K562 (cell line): Measurements from ENCODE around the gene FAM193A. TPM values are rescaled to one million over a fixed set of nuclear protein-coding genes. Genes with fewer than 3 reads are reported as not detected.

ENCODE experiments used
- ATAC-seq: fragments of 200-7000 bp; cut with Tn5 transposase; 3 replicates; pipeline ENCODE4 v1.9.1; 2020; ENCODE audit warnings: moderate library complexity
- BruUV-seq: library from RNA; stranded (reverse); fragments of 400-500 nt; replicated peaks from 2 replicates; lab custom pipeline; 2021; lab: Mats Ljungman, UMichigan
- CTCF ChIA-PET: fragments of 300-600 bp; formaldehyde crosslinking; extraction: SDS; loops from one replicate; lab custom pipeline; 2021; ENCODE audit warnings: low intra/inter-chr PET ratio; lab: Yijun Ruan, JAX
- POLR2A ChIA-PET: fragments of 300-600, 350-650 bp; sonication (Branson Sonifier 250); formaldehyde crosslinking; extraction: SDS; loops from one replicate; lab custom pipeline; 2021; ENCODE audit warnings: antibody characterized with exemption, inconsistent platforms; lab: Yijun Ruan, JAX
- DNase-seq, 4 experiments: peaks; one replicate each; pipeline versions ENCODE4 v3.0.0 to v3.0.0-alpha.2; 2011 to 2018; ENCODE audit warnings: low spot score in 3 of 4, mixed read lengths in 3 of 4; ENCODE audit errors: extremely low read depth in 1 of 4
- FAIRE-seq: peaks from 2 replicates; lab custom pipeline; 2011; peaks lifted over from hg19 to GRCh38; lab: Jason Lieb, UNC
- H2AFZ ChIP-seq: 2 replicates; pipeline ENCODE4 v1.6.0; 2011; ENCODE audit warnings: low read depth, low read length, control low read depth, inconsistent platforms
- H3K27ac ChIP-seq: fragments of 200-600 bp; 3 replicates; pipeline ENCODE4 v1.8.0; 2011; ENCODE audit warnings: low read depth, mild to moderate bottlenecking, control low read depth, inconsistent platforms, low read length, moderate library complexity, mixed read lengths; ENCODE audit errors: extremely low read depth
- H3K27me3 ChIP-seq, 2 experiments: fragments of 300-600 bp in 1 of 2; 2 replicates in 1 of 2; 3 replicates in 1 of 2; pipeline versions ENCODE4 v1.6.0 to v1.8.0; 2011; ENCODE audit warnings: inconsistent platforms in 2 of 2, low read length in 2 of 2, mild to moderate bottlenecking in 1 of 2, mixed read lengths in 1 of 2, moderate library complexity in 1 of 2; ENCODE audit not compliant: control insufficient read depth in 2 of 2, insufficient read depth in 2 of 2
- H3K36me3 ChIP-seq: fragments of 300-600 bp; 3 replicates; pipeline ENCODE4 v1.8.0; 2011; ENCODE audit warnings: mild to moderate bottlenecking, low read length, inconsistent platforms; ENCODE audit not compliant: control insufficient read depth, insufficient read depth
- H3K4me1 ChIP-seq, 2 experiments: fragments of 200-600 bp in 1 of 2; replicated peaks in 1 of 2; 2 replicates in 1 of 2; 3 replicates in 1 of 2; pipeline versions ENCODE4 v1.5.1 to v1.8.0; 2011; ENCODE audit warnings: inconsistent platforms in 2 of 2, low read length in 2 of 2, mild to moderate bottlenecking in 1 of 2, mixed read lengths in 1 of 2, moderate library complexity in 1 of 2; ENCODE audit not compliant: control insufficient read depth in 2 of 2, insufficient read depth in 2 of 2
- H3K4me2 ChIP-seq: 2 replicates; pipeline ENCODE4 v1.6.1; 2011; ENCODE audit warnings: low read length, control low read depth, inconsistent platforms, mixed read lengths; ENCODE audit not compliant: insufficient read depth
- H3K4me3 ChIP-seq: fragments of 200-600 bp; sonication (generic), shearing (Covaris generic); 2 replicates; pipeline ENCODE4 v1.5.1; 2016; ENCODE audit warnings: control low read depth, inconsistent platforms
- H3K79me2 ChIP-seq: fragments of 200-600 bp; 3 replicates; pipeline ENCODE4 v1.8.0; 2011; ENCODE audit warnings: low read length, inconsistent platforms; ENCODE audit not compliant: control insufficient read depth, insufficient read depth
- H3K9ac ChIP-seq, 2 experiments: 2 replicates each; pipeline versions ENCODE4 v1.6.0 to v1.6.1; 2011; ENCODE audit warnings: low read depth in 2 of 2, low read length in 2 of 2, control low read depth in 1 of 2, inconsistent platforms in 1 of 2, mild to moderate bottlenecking in 1 of 2, mixed read lengths in 1 of 2; ENCODE audit not compliant: insufficient read depth in 1 of 2
- H3K9me1 ChIP-seq: one replicate; pipeline ENCODE4 v1.6.0; 2011; ENCODE audit warnings: inconsistent platforms, mild to moderate bottlenecking, low read length, moderate library complexity; ENCODE audit not compliant: control insufficient read depth, insufficient read depth
- H3K9me3 ChIP-seq: replicated peaks from 2 replicates; pipeline ENCODE4 v1.5.1; 2011; ENCODE audit warnings: low read depth, low read length, inconsistent platforms; ENCODE audit not compliant: control insufficient read depth, insufficient read depth
- H4K20me1 ChIP-seq: replicated peaks from 2 replicates; pipeline ENCODE4 v1.6.1; 2011; ENCODE audit warnings: low read length, inconsistent platforms, mixed read lengths; ENCODE audit not compliant: control insufficient read depth, insufficient read depth
- CREBBP ChIP-seq: IDR thresholded peaks from one replicate; pipeline ENCODE4 v1.6.1; 2012; ENCODE audit warnings: low read depth, mild to moderate bottlenecking, control low read depth, inconsistent platforms, low read length
- KAT2B ChIP-seq: IDR thresholded peaks from one replicate; pipeline ENCODE4 v1.6.1; 2012; ENCODE audit warnings: low read depth, mild to moderate bottlenecking, control low read depth, inconsistent platforms, low read length, moderate library complexity
- KLF10 ChIP-seq: fragments of 250-450 bp; sonication (Bioruptor Pico); IDR thresholded peaks from 2 replicates; pipeline ENCODE4 v1.6.1; 2021; ENCODE audit warnings: matching md5 sums
- KLF13 ChIP-seq: fragments of 450-650 bp; IDR thresholded peaks from 2 replicates; pipeline ENCODE4 v1.6.1; 2016; ENCODE audit warnings: missing genetic modification characterization, low read depth, mild to moderate bottlenecking, missing compliant biosample characterization, moderate library complexity, borderline replicate concordance
- L3MBTL2 ChIP-seq: fragments of 450-650 bp; IDR thresholded peaks from 2 replicates; pipeline ENCODE4 v1.6.1; 2016; ENCODE audit warnings: mild to moderate bottlenecking, moderate library complexity
- NR2C1 ChIP-seq, 2 experiments: fragments of 450-650 bp; IDR thresholded peaks; 2 replicates each; pipeline ENCODE4 v1.6.1; 2017; ENCODE audit warnings: mild to moderate bottlenecking in 2 of 2, antibody characterized with exemption in 1 of 2, inconsistent platforms in 1 of 2, missing compliant biosample characterization in 1 of 2, missing genetic modification characterization in 1 of 2
- POLR2A ChIP-seq: fragments of 450-650 bp; conservative IDR thresholded peaks from 2 replicates; pipeline ENCODE4 v1.6.1; 2016
- POLR2AphosphoS5 ChIP-seq: IDR thresholded peaks from 2 replicates; pipeline ENCODE4 v1.6.1; 2011; ENCODE audit warnings: mild to moderate bottlenecking, low read depth, low read length, moderate library complexity; ENCODE audit not compliant: control insufficient read depth, insufficient read depth
- POLR2B ChIP-seq: fragments of 450-650 bp; IDR thresholded peaks from 2 replicates; pipeline ENCODE4 v1.6.1; 2018; ENCODE audit warnings: low read depth; ENCODE audit not compliant: partially characterized antibody
- RNF2 ChIP-seq: sonication (generic); IDR thresholded peaks from 2 replicates; pipeline ENCODE4 v1.6.1; 2016
- TAF7 ChIP-seq: fragments of 450-650 bp; IDR thresholded peaks from 2 replicates; pipeline ENCODE4 v1.6.1; 2016; ENCODE audit warnings: missing genetic modification characterization, missing compliant biosample characterization
- TFAM ChIP-seq: fragments of 250-450 bp; sonication (Bioruptor Pico); conservative IDR thresholded peaks from 2 replicates; pipeline ENCODE4 v1.5.0; 2021; ENCODE audit warnings: mild to moderate bottlenecking, moderate library complexity
- ZNF57 ChIP-seq: fragments of 450-650 bp; formaldehyde crosslinking; IDR thresholded peaks from 2 replicates; pipeline ENCODE4 v1.4.0; 2020; ENCODE audit warnings: mild to moderate bottlenecking, moderate library complexity
- WGBS: fragments of 100-300 bp; shearing (Covaris generic); methylation state at CpG from one replicate; pipeline ENCODE4 v1.1.6; 2016; ENCODE audit warnings: low coverage, mixed read lengths; ENCODE audit not compliant: insufficient coverage; ENCODE audit errors: missing lambda C conversion rate; 5-methylcytosine and 5-hydroxymethylcytosine counted together
- in situ Hi-C: fragments of 300-500 bp; cut with MboI; formaldehyde crosslinking; loops from 4 replicates; pipeline ENCODE4 v1.15.0; 2018; ENCODE audit warnings: inconsistent platforms, mixed read lengths
- intact Hi-C: fragments of 100-400 bp; cut with micrococcal nuclease; formaldehyde crosslinking; loops from 2 replicates; pipeline ENCODE4 v1.14.2; 2022
- polyA plus RNA-seq, 8 experiments: library from polyadenylated mRNA; depleted of rRNA in 4 of 8; stranded (reverse) in 5 of 8; unstranded in 3 of 8; fragments of >200 nt; fragmentation: Nextera tagmentation in 2 of 8; fragmentation: Illumina TruSeq in 1 of 8; extraction: Ambion mirVana in 2 of 8; extraction: Trizol in 1 of 8; gene quantifications; 2 replicates each; pipeline versions ENCODE4 v1.2.1 to v1.2.3, GENCODE V29; 2011 to 2014; ENCODE audit warnings: inconsistent platforms in 1 of 8, missing spikeins in 1 of 8
- total RNA-seq, 7 experiments: library from RNA; depleted of rRNA in 6 of 7; stranded (reverse); fragments of >200 nt in 6 of 7; fragmentation: Illumina TruSeq in 2 of 7; extraction: Trizol in 2 of 7; gene quantifications; 2 replicates each; pipeline versions ENCODE4 v1.2.1 to v1.2.3, GENCODE V29; 2011 to 2021; ENCODE audit warnings: low replicate concordance in 1 of 7
- TF ChIP-seq, protein P1 (sequence below): fragments of 250-450 bp; sonication (Bioruptor Pico); IDR thresholded peaks from 2 replicates; pipeline ENCODE4 v1.6.1; 2021; ENCODE audit warnings: mild to moderate bottlenecking
- TF ChIP-seq, protein P2 (sequence below): fragments of 250-450 bp; sonication (Bioruptor Pico); IDR thresholded peaks from 2 replicates; pipeline ENCODE4 v1.4.0; 2020; ENCODE audit warnings: mild to moderate bottlenecking

The FAM193A gene
- total and polyA plus RNA-seq, 9 of the 15 experiments (the other 6 are each of a cell fraction or from before 2014, with no cell fraction given): 0.46 to 24.6 (median 9.6) TPM

DNA sequence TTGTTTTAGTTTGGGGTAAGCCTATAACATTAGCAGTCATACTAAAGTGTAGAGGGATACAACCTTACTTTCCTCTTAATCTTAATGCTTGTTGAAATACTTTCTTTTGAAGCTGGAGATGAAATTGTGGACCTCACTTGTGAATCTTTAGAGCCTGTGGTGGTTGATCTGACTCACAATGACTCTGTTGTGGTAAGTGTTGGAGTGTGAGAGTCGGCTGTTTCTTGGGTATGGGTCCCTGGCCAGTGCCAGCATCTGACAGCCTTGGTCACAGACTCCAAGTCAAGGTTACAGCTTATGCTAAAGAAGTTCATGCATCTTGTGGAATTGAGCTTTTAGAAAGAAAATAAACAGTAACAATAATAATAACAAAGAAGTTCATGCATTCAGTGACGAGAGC is 35.9 kb upstream of the FAM193A start:
- H3K27ac ChIP-seq: no peak overlapping the region
- no peak for TF ChIP-seq RNF2
- TF ChIP-seq POLR2B: no peak
- no peak for TF ChIP-seq CREBBP
- no peak for TF ChIP-seq L3MBTL2
- TF ChIP-seq, protein P1, sequence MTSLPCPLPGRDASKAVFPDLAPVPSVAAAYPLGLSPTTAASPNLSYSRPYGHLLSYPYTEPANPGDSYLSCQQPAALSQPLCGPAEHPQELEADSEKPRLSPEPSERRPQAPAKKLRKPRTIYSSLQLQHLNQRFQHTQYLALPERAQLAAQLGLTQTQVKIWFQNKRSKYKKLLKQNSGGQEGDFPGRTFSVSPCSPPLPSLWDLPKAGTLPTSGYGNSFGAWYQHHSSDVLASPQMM (CRISPR knock-in tag): no peak
- TF ChIP-seq KAT2B: no peak
- TF ChIP-seq POLR2AphosphoS5: no peak
- TF ChIP-seq NR2C1 (IDR thresholded peaks at IDR 0.05): no peak
- TF ChIP-seq NR2C1 (tag; IDR thresholded peaks at IDR 0.05): no peak
- TF ChIP-seq ZNF57: no peak
- TF ChIP-seq TFAM (CRISPR knock-in tag): no peak
- TF ChIP-seq POLR2A: no peak
- no peak for TF ChIP-seq KLF10 (CRISPR knock-in tag)
- TF ChIP-seq TAF7 (tag): no peak
- no peak for TF ChIP-seq KLF13 (tag)
- TF ChIP-seq, protein P2, sequence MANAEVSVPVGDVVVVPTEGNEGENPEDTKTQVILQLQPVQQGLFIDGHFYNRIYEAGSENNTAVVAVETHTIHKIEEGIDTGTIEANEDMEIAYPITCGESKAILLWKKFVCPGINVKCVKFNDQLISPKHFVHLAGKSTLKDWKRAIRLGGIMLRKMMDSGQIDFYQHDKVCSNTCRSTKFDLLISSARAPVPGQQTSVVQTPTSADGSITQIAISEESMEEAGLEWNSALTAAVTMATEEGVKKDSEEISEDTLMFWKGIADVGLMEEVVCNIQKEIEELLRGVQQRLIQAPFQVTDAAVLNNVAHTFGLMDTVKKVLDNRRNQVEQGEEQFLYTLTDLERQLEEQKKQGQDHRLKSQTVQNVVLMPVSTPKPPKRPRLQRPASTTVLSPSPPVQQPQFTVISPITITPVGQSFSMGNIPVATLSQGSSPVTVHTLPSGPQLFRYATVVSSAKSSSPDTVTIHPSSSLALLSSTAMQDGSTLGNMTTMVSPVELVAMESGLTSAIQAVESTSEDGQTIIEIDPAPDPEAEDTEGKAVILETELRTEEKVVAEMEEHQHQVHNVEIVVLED: no peak
- H3K4me2 ChIP-seq: no peak overlapping the region
- no peaks in the 10 kb centered on the region for H3K4me1 ChIP-seq
- ATAC-seq: no peak
- H2AFZ ChIP-seq: no peak overlapping the region
- DNase-seq: no peak
- no TSS peak for BruUV-seq
- no peaks in the 10 kb centered on the region for H3K9me1 ChIP-seq
- H3K4me3 ChIP-seq: no peak overlapping the region
- POLR2A ChIA-PET: interaction anchor here (0.7 to 1.7 kb wide), 4 partner anchors 8 to 38 kb away, joined by 3 to 6 read pairs (median 4); no protein-coding TSS in a partner anchor
- in situ Hi-C loops (no loop called here), intact Hi-C loops (no loop called here)
- no peak for FAIRE-seq
- 85% methylated on average over 2 of the region's 2 CpGs for WGBS
- CTCF ChIA-PET: no interaction called here
- peaks cover 88% of the 10 kb centered on the region for H3K36me3 ChIP-seq
- H3K27me3 ChIP-seq: no peaks in the 10 kb centered on the region
- H3K9ac ChIP-seq: no peak overlapping the region
- H3K9me3 ChIP-seq: no peaks in the 10 kb centered on the region
- peaks cover 3% of the 10 kb centered on the region; the same call in 1 of the 2 replicates for H4K20me1 ChIP-seq
- H3K79me2 ChIP-seq: peaks cover 23% of the 10 kb centered on the region; the same call in 2 of the 3 replicates
